SK-N-SH treated with all-trans-retinoic acid at 6 μM for 48 hours (cell line): ENCODE results near the gene AGBL2.

ENCODE experiments used
- ATAC-seq: fragments of 200-7000 bp; cut with Tn5 transposase; 3 replicates; pipeline ENCODE4 v1.9.1; 2020; ENCODE audit warnings: mild to moderate bottlenecking, moderate library complexity
- ARNTL ChIP-seq: fragments of 450-650 bp; formaldehyde crosslinking; IDR thresholded peaks from 2 replicates; pipeline ENCODE4 v1.5.0; 2020; ENCODE audit warnings: low read depth, mild to moderate bottlenecking, moderate library complexity, borderline replicate concordance
- BACH2 ChIP-seq: fragments of 250-450 bp; sonication (Bioruptor Pico); IDR thresholded peaks from 2 replicates; pipeline ENCODE4 v1.9.0; 2021; ENCODE audit warnings: mild to moderate bottlenecking, borderline replicate concordance
- CSDC2 ChIP-seq: fragments of 250-450 bp; sonication (Bioruptor Pico); IDR thresholded peaks from 2 replicates; pipeline ENCODE4 v1.5.0; 2020; ENCODE audit warnings: mild to moderate bottlenecking, moderate library complexity
- ESRRG ChIP-seq: fragments of 250-450 bp; sonication (Bioruptor Pico); IDR thresholded peaks from 2 replicates; pipeline ENCODE4 v1.6.1; 2021; ENCODE audit warnings: mild to moderate bottlenecking
- GLIS3 ChIP-seq: fragments of 250-450 bp; sonication (Bioruptor Pico); IDR thresholded peaks from 2 replicates; pipeline ENCODE4 v1.5.0; 2020; ENCODE audit warnings: mild to moderate bottlenecking, moderate library complexity
- ISL1 ChIP-seq: fragments of 250-450 bp; sonication (Bioruptor Pico); IDR thresholded peaks from 2 replicates; pipeline ENCODE4 v2.1.2; 2022; ENCODE audit warnings: mild to moderate bottlenecking, moderate library complexity
- OSR1 ChIP-seq: fragments of 250-450 bp; sonication (Bioruptor Pico); IDR thresholded peaks from 2 replicates; pipeline ENCODE4 v1.8.0; 2022; ENCODE audit warnings: moderate library complexity, mild to moderate bottlenecking, inconsistent platforms
- PPARA ChIP-seq: fragments of 250-450 bp; sonication (Bioruptor Pico); IDR thresholded peaks from 2 replicates; pipeline ENCODE4 v1.5.0; 2020; ENCODE audit warnings: mild to moderate bottlenecking, borderline replicate concordance
- RARB ChIP-seq: fragments of 250-450 bp; sonication (Bioruptor Pico); IDR thresholded peaks from 2 replicates; pipeline ENCODE4 v1.8.0; 2021; ENCODE audit warnings: mild to moderate bottlenecking, moderate library complexity
- SNAI2 ChIP-seq: fragments of 250-450 bp; sonication (Bioruptor Pico); IDR thresholded peaks from 2 replicates; pipeline ENCODE4 v1.5.0; 2020; ENCODE audit warnings: mild to moderate bottlenecking, moderate library complexity
- TCF4 ChIP-seq: fragments of 250-450 bp; sonication (Bioruptor Pico); IDR thresholded peaks from 2 replicates; pipeline ENCODE4 v1.8.0; 2021; ENCODE audit warnings: mild to moderate bottlenecking, moderate library complexity, borderline replicate concordance
- ZC3H10 ChIP-seq: fragments of 250-450 bp; sonication (Bioruptor Pico); IDR thresholded peaks from 2 replicates; pipeline ENCODE4 v1.5.1; 2021; ENCODE audit warnings: mild to moderate bottlenecking, moderate library complexity
- ZFP3 ChIP-seq: fragments of 250-450 bp; sonication (Bioruptor Pico); IDR thresholded peaks from 2 replicates; pipeline ENCODE4 v1.5.0; 2020; ENCODE audit warnings: mild to moderate bottlenecking, moderate library complexity
- ZFP30 ChIP-seq: fragments of 450-650 bp; formaldehyde crosslinking; IDR thresholded peaks from 2 replicates; pipeline ENCODE4 v1.5.0; 2022; ENCODE audit warnings: mild to moderate bottlenecking, moderate library complexity
- ZNF565 ChIP-seq: fragments of 450-650 bp; formaldehyde crosslinking; conservative IDR thresholded peaks from 2 replicates; pipeline ENCODE4 v1.5.0; 2020; ENCODE audit warnings: low read depth, mild to moderate bottlenecking, moderate library complexity
- ZNF70 ChIP-seq: fragments of 450-650 bp; formaldehyde crosslinking; IDR thresholded peaks from 2 replicates; pipeline ENCODE4 v1.5.0; 2020; ENCODE audit warnings: mild to moderate bottlenecking, moderate library complexity
- ZNF8 ChIP-seq: fragments of 450-650 bp; formaldehyde crosslinking; IDR thresholded peaks from 2 replicates; pipeline ENCODE4 v1.5.0; 2020; ENCODE audit warnings: mild to moderate bottlenecking, moderate library complexity
- TF ChIP-seq, protein P1 (sequence below): fragments of 250-450 bp; sonication (Bioruptor Pico); IDR thresholded peaks from 2 replicates; pipeline ENCODE4 v1.8.0; 2021; ENCODE audit warnings: low read depth, mild to moderate bottlenecking, moderate library complexity, borderline replicate concordance
- TF ChIP-seq, protein P2 (sequence below): fragments of 250-450 bp; sonication (Bioruptor Pico); IDR thresholded peaks from 2 replicates; pipeline ENCODE4 v1.5.1; 2020; ENCODE audit warnings: low read depth, mild to moderate bottlenecking, moderate library complexity
- TF ChIP-seq, protein P3 (sequence below): fragments of 250-450 bp; sonication (Bioruptor Pico); IDR thresholded peaks from 2 replicates; pipeline ENCODE4 v1.5.1; 2021; ENCODE audit warnings: mild to moderate bottlenecking, moderate library complexity
- TF ChIP-seq, protein P4 (sequence below): fragments of 250-450 bp; sonication (Bioruptor Pico); IDR thresholded peaks from 2 replicates; pipeline ENCODE4 v1.5.0; 2020; ENCODE audit warnings: mild to moderate bottlenecking, moderate library complexity

AGBL2 gene

DNA sequence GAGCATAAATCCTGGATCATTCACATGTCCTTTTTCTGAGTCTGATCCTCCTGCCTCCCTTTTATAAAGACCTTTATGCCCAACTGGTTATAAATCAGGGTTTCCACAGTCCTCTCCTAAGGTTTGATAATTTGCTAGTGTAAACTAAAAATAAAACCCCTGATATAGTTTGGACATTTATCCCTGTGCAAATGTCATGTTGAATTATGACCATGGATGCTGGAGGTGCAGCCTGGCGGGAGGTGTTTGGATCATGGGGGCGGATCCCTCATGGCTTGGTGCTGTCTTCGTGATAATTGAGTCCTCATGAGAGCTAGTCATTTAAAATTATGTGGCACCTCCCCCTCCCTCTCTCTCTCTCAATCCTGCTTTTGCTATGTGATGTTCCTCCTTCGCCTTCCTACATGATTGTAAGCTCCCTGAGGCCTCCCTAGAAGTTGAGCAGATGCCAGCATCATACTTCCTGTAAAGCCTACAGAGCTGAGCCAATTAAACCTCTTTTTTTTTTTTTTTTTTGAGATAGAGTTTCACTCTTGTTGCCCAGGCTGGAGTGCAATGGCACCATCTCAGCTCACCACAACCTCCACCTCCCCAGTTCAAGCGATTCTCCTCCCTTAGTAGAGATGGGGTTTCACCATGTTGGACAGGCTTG, 63.2 kb downstream of the AGBL2 start:
- TF ChIP-seq, protein P1, sequence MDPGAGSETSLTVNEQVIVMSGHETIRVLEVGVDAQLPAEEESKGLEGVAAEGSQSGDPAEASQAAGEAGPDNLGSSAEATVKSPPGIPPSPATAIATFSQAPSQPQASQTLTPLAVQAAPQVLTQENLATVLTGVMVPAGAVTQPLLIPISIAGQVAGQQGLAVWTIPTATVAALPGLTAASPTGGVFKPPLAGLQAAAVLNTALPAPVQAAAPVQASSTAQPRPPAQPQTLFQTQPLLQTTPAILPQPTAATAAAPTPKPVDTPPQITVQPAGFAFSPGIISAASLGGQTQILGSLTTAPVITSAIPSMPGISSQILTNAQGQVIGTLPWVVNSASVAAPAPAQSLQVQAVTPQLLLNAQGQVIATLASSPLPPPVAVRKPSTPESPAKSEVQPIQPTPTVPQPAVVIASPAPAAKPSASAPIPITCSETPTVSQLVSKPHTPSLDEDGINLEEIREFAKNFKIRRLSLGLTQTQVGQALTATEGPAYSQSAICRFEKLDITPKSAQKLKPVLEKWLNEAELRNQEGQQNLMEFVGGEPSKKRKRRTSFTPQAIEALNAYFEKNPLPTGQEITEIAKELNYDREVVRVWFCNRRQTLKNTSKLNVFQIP, result no peak
- TF ChIP-seq, protein P2, sequence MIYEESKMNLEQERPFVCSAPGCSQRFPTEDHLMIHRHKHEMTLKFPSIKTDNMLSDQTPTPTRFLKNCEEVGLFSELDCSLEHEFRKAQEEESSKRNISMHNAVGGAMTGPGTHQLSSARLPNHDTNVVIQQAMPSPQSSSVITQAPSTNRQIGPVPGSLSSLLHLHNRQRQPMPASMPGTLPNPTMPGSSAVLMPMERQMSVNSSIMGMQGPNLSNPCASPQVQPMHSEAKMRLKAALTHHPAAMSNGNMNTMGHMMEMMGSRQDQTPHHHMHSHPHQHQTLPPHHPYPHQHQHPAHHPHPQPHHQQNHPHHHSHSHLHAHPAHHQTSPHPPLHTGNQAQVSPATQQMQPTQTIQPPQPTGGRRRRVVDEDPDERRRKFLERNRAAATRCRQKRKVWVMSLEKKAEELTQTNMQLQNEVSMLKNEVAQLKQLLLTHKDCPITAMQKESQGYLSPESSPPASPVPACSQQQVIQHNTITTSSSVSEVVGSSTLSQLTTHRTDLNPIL, result no peak
- TF ChIP-seq GLIS3 (CRISPR knock-in tag), result no peak
- TF ChIP-seq OSR1 (CRISPR knock-in tag), result no peak
- no peak for TF ChIP-seq BACH2 (CRISPR knock-in tag)
- TF ChIP-seq ISL1 (CRISPR knock-in tag), result no peak
- TF ChIP-seq RARB (CRISPR knock-in tag), result no peak
- no peak for TF ChIP-seq ZNF8
- TF ChIP-seq, protein P3, sequence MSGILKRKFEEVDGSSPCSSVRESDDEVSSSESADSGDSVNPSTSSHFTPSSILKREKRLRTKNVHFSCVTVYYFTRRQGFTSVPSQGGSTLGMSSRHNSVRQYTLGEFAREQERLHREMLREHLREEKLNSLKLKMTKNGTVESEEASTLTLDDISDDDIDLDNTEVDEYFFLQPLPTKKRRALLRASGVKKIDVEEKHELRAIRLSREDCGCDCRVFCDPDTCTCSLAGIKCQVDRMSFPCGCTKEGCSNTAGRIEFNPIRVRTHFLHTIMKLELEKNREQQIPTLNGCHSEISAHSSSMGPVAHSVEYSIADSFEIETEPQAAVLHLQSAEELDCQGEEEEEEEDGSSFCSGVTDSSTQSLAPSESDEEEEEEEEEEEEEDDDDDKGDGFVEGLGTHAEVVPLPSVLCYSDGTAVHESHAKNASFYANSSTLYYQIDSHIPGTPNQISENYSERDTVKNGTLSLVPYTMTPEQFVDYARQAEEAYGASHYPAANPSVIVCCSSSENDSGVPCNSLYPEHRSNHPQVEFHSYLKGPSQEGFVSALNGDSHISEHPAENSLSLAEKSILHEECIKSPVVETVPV, result no peak
- no peak for TF ChIP-seq ZNF565 (CRISPR knock-in tag)
- TF ChIP-seq PPARA, result no peak
- no peak for TF ChIP-seq TCF4
- TF ChIP-seq ZFP3 (CRISPR knock-in tag), result no peak
- TF ChIP-seq ESRRG (CRISPR knock-in tag), result no peak
- no peak for TF ChIP-seq CSDC2 (CRISPR knock-in tag)

DNA sequence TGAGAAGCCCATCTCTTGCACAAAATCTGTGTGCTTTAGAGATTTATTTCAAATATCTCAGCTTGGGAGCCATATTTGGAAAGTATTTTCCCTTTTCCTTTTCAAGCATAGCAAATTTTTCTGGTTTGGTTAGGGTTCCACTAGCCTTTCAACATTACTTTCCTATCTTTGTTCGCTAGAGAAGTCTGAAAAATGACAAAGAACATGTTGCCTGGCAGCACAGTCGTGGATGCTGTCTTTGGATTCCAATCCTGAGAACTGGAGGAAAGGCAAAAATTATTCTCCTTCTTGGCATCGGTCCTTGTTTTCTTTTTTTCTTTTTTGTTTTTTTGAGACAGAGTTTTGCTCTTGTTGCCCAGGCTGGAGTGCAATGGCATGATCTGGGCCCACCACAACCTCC, 65.9 kb downstream of the AGBL2 start:
- TF ChIP-seq ARNTL (CRISPR knock-in tag) (no peak), ZNF70 (no peak), ZNF8 (no peak), BACH2 (CRISPR knock-in tag) (no peak), PPARA (no peak), ZC3H10 (no peak), ISL1 (CRISPR knock-in tag) (no peak), OSR1 (CRISPR knock-in tag) (no peak), ZFP30 (CRISPR knock-in tag) (no peak), CSDC2 (CRISPR knock-in tag) (no peak)
- TF ChIP-seq, protein P2, result no peak
- TF ChIP-seq, protein P4, sequence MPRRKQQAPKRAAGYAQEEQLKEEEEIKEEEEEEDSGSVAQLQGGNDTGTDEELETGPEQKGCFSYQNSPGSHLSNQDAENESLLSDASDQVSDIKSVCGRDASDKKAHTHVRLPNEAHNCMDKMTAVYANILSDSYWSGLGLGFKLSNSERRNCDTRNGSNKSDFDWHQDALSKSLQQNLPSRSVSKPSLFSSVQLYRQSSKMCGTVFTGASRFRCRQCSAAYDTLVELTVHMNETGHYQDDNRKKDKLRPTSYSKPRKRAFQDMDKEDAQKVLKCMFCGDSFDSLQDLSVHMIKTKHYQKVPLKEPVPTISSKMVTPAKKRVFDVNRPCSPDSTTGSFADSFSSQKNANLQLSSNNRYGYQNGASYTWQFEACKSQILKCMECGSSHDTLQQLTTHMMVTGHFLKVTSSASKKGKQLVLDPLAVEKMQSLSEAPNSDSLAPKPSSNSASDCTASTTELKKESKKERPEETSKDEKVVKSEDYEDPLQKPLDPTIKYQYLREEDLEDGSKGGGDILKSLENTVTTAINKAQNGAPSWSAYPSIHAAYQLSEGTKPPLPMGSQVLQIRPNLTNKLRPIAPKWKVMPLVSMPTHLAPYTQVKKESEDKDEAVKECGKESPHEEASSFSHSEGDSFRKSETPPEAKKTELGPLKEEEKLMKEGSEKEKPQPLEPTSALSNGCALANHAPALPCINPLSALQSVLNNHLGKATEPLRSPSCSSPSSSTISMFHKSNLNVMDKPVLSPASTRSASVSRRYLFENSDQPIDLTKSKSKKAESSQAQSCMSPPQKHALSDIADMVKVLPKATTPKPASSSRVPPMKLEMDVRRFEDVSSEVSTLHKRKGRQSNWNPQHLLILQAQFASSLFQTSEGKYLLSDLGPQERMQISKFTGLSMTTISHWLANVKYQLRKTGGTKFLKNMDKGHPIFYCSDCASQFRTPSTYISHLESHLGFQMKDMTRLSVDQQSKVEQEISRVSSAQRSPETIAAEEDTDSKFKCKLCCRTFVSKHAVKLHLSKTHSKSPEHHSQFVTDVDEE (CRISPR knock-in tag), result no peak
- TF ChIP-seq, all 23 proteins: peak for 0
- no peak for ATAC-seq

More for the DNA sequence above, 63.2 kb downstream of the AGBL2 start:
- ATAC-seq, result no peak

DNA sequence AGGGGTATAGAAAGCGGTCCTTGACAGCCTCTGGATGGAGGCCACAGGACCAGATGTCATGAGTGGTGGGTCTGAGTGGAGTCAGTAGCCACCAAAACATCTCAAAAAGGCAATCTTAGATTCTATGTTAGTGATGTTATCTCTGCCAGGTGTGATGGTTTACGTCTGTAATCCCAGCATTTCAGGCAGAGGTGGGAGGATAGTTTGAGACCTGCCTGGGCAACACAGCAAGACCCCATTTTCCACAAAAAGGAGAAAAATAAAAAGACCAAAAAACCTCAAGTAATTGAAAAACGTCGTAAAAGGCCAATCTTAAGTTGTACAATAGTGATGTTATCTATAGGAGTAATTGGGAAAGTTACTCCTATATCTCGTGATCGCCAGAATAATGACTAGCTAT, 69.2 kb downstream of the AGBL2 start:
- TF ChIP-seq CSDC2 (CRISPR knock-in tag), result no peak
- TF ChIP-seq BACH2 (CRISPR knock-in tag), result no peak
- no peak for TF ChIP-seq RARB (CRISPR knock-in tag)
- no peak for TF ChIP-seq ZNF565 (CRISPR knock-in tag)
- no peak for TF ChIP-seq TCF4
- no peak for TF ChIP-seq ZNF8
- TF ChIP-seq ZNF70, result no peak
- no peak for TF ChIP-seq SNAI2 (CRISPR knock-in tag)
- TF ChIP-seq, all 23 proteins: peak for 0
- no peak for ATAC-seq
